ENCODE measurements around the gene TRMT2B. TPM values are rescaled to one million over a fixed set of nuclear protein-coding genes. Genes with fewer than 3 reads are reported as not detected.

Gene TRMT2B
- total RNA-seq, 1 experiment from 2014 or later: 13.7 TPM

DNA sequence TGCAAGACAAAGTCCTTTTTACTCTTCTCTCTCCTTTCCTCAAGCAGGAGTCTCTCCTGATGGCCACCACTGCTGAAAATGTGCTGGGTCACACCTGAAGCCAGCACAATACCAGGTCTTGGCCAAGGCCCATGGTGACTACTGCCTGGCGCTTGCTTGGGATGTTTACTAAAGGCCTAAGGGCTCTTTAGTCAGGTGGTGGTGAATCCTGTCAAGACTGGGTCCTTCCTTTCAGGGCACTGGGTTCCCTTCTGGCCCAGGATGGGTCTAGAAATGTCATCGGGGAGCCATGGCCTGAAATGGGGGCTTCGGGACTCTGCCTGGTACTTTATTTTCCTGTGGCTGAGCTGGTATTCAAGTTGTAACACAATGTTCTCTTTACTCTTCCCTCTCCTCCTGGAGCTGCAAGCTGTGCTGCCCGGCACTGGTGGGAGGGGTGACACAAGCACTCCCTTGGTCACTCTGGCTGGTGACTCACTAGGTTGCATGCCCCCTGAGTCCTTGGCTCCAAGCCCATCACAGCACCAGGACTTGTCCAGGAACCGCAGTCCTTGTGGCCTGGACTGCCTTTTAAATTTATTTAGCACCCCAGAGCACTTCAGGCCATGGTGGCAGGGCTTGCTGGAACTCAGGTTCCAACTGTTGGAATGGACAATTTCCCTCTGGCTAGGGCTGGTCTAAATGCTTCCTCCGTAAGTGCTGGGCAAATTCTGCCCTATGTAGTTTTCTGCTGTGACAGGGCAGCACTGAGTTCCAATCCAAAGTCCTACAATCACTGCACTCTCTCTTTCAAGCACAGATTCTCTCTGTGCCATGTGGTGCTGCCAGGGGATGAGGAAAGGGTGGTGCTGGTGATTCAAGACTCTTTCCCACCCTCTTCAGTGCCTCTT, 71.1 kb downstream of the TRMT2B start:
- DNase-seq: no peak
- H3K27ac Mint-ChIP-seq: peak overlapping the region in 1 of 3 experiments; percentile 55; a peak in 1 of 7 replicates
- no peak overlapping the region for H3K9ac ChIP-seq (ENCODE audit: extremely low read depth, insufficient read length, low read length)

More for the DNA sequence above, 71.1 kb downstream of the TRMT2B start:
- H2BK15ac ChIP-seq (ENCODE audit: low read depth, low read length): no peak overlapping the region
- no peak overlapping the region for H3K27ac ChIP-seq (ENCODE audit: insufficient read length, low read depth, low read length)
- no peak overlapping the region for H4K91ac ChIP-seq (ENCODE audit: insufficient read length, low read depth, low read length)
- no peak overlapping the region for H2BK20ac ChIP-seq (ENCODE audit: low read depth, low read length, poor library complexity, severe bottlenecking)
- no peak overlapping the region for H3K56ac ChIP-seq (ENCODE audit: insufficient read length, low read depth, low read length)
- Mint-ChIP-seq H3K4me3 (no peak overlapping the region), H3K36me3 (ENCODE audit: insufficient read depth in 1 of 3, low read depth in 3 of 3) (peaks cover 0 to 1% (median 0%) of the 10 kb centered on the region in 3 experiments; a peak in 2 of 7 replicates), H3K9me3 (peaks cover 60 to 62% of the 10 kb centered on the region in 2 experiments), H3K4me1 (no peaks in the 10 kb centered on the region), H3K27me3 (ENCODE audit: low read depth) (no peaks in the 10 kb centered on the region; the same call in none of the 2 replicates)
- H3K27me3 ChIP-seq (ENCODE audit: insufficient read depth, low read length): no peaks in the 10 kb centered on the region
- H3K9me3 ChIP-seq (ENCODE audit: control insufficient read depth, low read depth, low read length): peaks cover 48% of the 10 kb centered on the region
- no peaks in the 10 kb centered on the region for H3K4me1 ChIP-seq (ENCODE audit: insufficient read depth, low read length)
- H3K23ac ChIP-seq (ENCODE audit: insufficient read length, low read depth, low read length): no peak overlapping the region
- no peak overlapping the region for H2BK5ac ChIP-seq (ENCODE audit: insufficient read length, low read length)
- no peak overlapping the region for H3K4me2 ChIP-seq (ENCODE audit: insufficient read depth, insufficient read length, low read length)
- H3K4ac ChIP-seq (ENCODE audit: low read depth, low read length): no peak overlapping the region
- no peaks in the 10 kb centered on the region for H3K23me2 ChIP-seq (ENCODE audit: insufficient read length, low read depth, low read length, poor library complexity, severe bottlenecking)
- no peak overlapping the region for H3T11ph ChIP-seq (ENCODE audit: low read length)
- no peak overlapping the region for H2BK12ac ChIP-seq (ENCODE audit: insufficient read length, low read depth, low read length)
- H3K14ac ChIP-seq (ENCODE audit: insufficient read depth, low read length): no peak overlapping the region
- TF ChIP-seq, protein P1, sequence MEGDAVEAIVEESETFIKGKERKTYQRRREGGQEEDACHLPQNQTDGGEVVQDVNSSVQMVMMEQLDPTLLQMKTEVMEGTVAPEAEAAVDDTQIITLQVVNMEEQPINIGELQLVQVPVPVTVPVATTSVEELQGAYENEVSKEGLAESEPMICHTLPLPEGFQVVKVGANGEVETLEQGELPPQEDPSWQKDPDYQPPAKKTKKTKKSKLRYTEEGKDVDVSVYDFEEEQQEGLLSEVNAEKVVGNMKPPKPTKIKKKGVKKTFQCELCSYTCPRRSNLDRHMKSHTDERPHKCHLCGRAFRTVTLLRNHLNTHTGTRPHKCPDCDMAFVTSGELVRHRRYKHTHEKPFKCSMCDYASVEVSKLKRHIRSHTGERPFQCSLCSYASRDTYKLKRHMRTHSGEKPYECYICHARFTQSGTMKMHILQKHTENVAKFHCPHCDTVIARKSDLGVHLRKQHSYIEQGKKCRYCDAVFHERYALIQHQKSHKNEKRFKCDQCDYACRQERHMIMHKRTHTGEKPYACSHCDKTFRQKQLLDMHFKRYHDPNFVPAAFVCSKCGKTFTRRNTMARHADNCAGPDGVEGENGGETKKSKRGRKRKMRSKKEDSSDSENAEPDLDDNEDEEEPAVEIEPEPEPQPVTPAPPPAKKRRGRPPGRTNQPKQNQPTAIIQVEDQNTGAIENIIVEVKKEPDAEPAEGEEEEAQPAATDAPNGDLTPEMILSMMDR (conservative IDR thresholded peaks at IDR 0.05): no peak
- WGBS (ENCODE audit: extremely low coverage, insufficient read length, low lambda C conversion rate): no CpG with 5 or more reads among the region's 6 CpGs
- no peak overlapping the region for H2AK5ac ChIP-seq (ENCODE audit: insufficient read length, low read length)
- H2AFZ ChIP-seq (ENCODE audit: low read length): no peak overlapping the region
- H3K79me2 ChIP-seq (ENCODE audit: insufficient read depth, low read length): no peaks in the 10 kb centered on the region
- no peak overlapping the region for H4K8ac ChIP-seq (replicated peaks; ENCODE audit: insufficient read length, low read depth, low read length)
- H3K79me1 ChIP-seq (ENCODE audit: insufficient read depth, low read depth, low read length, poor library complexity, severe bottlenecking): no peaks in the 10 kb centered on the region
- no peaks in the 10 kb centered on the region for H4K20me1 ChIP-seq (ENCODE audit: control insufficient read depth, insufficient read depth, insufficient read length)
- no peak overlapping the region for H2BK120ac ChIP-seq (ENCODE audit: low read depth, low read length, poor library complexity, severe bottlenecking)
- no peak overlapping the region for H4K5ac ChIP-seq (ENCODE audit: insufficient read length, low read depth, low read length)
- H3K18ac ChIP-seq (ENCODE audit: insufficient read length, low read depth, low read length): no peak overlapping the region

All from H9 (cell line).